Hepatocyte (in vitro differentiated cells): ENCODE results near the gene ACO2.

ENCODE experiments used
- CTCF ChIP-seq: fragments of 200-600 bp; sonication (generic); IDR thresholded peaks from 2 replicates; pipeline ENCODE4 v1.5.1; 2016; ENCODE audit warnings: antibody characterized with exemption, mild to moderate bottlenecking; ENCODE audit not compliant: poor library complexity
- EZH2 ChIP-seq: fragments of 200-600 bp; sonication (generic); IDR thresholded peaks from 2 replicates; pipeline ENCODE4 v1.6.1; 2016; ENCODE audit warnings: antibody characterized with exemption, mild to moderate bottlenecking, borderline replicate concordance

- TF ChIP-seq CTCF (no peak), EZH2 (no peak)
Observed at GRCh38 chr22:41488596-41489385, 19.9 kb downstream of the ACO2 start.
